Measurements from ENCODE around the gene SLC27A5. TPM values are rescaled to one million over a fixed set of nuclear protein-coding genes. Genes with fewer than 3 reads are reported as not detected.
A peak's percentile ranks its signal among the peaks of the same experiment; 100 is the strongest.

SLC27A5 gene
- total RNA-seq, 1 donor from 2014 or later = 4.7 TPM

GRCh38 chr19:58555920-58556621 lies 44.3 kb upstream of the SLC27A5 start:
- no peak for DNase-seq (ENCODE audit: low spot score)
- peaks cover 34% of the 10 kb centered on the region for H3K4me1 Mint-ChIP-seq (ENCODE audit: unreplicated experiment)
- no peaks in the 10 kb centered on the region for H3K9me3 Mint-ChIP-seq (ENCODE audit: unreplicated experiment)
- TF ChIP-seq CTCF (IDR thresholded peaks at IDR 0.05; ENCODE audit: unreplicated experiment) = no peak
- H3K36me3 Mint-ChIP-seq (ENCODE audit: low read depth, unreplicated experiment) = peaks cover 42% of the 10 kb centered on the region
- peak overlapping the region; percentile 70 for H3K27ac Mint-ChIP-seq (ENCODE audit: unreplicated experiment)
- peaks cover 25% of the 10 kb centered on the region for H3K27me3 Mint-ChIP-seq (ENCODE audit: unreplicated experiment)
- H3K4me3 Mint-ChIP-seq (ENCODE audit: unreplicated experiment) = peak overlapping the region; percentile 98

DNA sequence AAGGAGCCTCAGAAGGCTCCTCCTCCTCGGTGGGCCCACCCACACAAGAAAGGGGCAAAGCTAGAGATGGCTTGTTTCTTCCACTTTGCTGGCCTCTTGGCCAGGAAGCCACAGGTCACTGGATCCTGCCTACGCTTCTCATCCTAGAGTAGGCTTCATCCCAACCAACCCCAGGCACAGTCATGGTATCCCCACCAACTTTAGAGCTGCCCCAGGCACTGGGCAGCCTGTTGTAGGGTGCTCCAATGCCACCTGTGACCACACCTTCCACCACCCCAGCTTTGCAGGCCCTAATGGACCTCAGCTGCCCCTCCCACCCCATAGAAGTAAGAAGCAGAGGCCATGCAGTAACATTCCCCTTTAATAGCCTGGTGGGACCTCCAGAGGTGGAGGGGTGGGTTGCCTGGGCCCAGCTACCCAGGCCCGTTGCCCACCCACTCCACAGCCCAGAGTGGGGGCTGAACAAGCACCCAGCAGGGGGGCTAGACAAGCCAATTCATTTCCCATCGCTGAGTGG lies 43.6 kb upstream of the SLC27A5 start:
- Mint-ChIP-seq H3K4me1 (ENCODE audit: unreplicated experiment) (peaks cover 33% of the 10 kb centered on the region), H3K36me3 (ENCODE audit: low read depth, unreplicated experiment) (peaks cover 44% of the 10 kb centered on the region), H3K4me3 (ENCODE audit: unreplicated experiment) (peak overlapping the region; percentile 92), H3K9me3 (ENCODE audit: unreplicated experiment) (no peaks in the 10 kb centered on the region), H3K27ac (ENCODE audit: unreplicated experiment) (peak overlapping the region; percentile 97), H3K27me3 (ENCODE audit: unreplicated experiment) (peaks cover 25% of the 10 kb centered on the region)
- TF ChIP-seq CTCF (IDR thresholded peaks at IDR 0.05; ENCODE audit: unreplicated experiment) = no peak
- no peak for DNase-seq (ENCODE audit: low spot score)

GRCh38 chr19:58554494-58555368 lies 42.9 kb upstream of the SLC27A5 start, which contains the start of gene CHMP2A:
TSS of gene CHMP2A (minus strand) at chr19:58555105. CDS start at chr19:58554212, 893 bp downstream.
- H3K9me3 Mint-ChIP-seq (ENCODE audit: unreplicated experiment) = no peaks in the 10 kb centered on the region
- peak; percentile 98 for DNase-seq (ENCODE audit: low spot score)
- peaks cover 30% of the 10 kb centered on the region for H3K4me1 Mint-ChIP-seq (ENCODE audit: unreplicated experiment)
- peak within 1 kb of the TSS; percentile 92 for H3K4me3 Mint-ChIP-seq (ENCODE audit: unreplicated experiment)
- TF ChIP-seq CTCF (IDR thresholded peaks at IDR 0.05; ENCODE audit: unreplicated experiment) = no peak
- peak within 1 kb of the TSS; percentile 97 for H3K27ac Mint-ChIP-seq (ENCODE audit: unreplicated experiment)
- H3K27me3 Mint-ChIP-seq (ENCODE audit: unreplicated experiment) = peaks cover 21% of the 10 kb centered on the region
- peaks cover 48% of the 10 kb centered on the region for H3K36me3 Mint-ChIP-seq (ENCODE audit: low read depth, unreplicated experiment)

DNA sequence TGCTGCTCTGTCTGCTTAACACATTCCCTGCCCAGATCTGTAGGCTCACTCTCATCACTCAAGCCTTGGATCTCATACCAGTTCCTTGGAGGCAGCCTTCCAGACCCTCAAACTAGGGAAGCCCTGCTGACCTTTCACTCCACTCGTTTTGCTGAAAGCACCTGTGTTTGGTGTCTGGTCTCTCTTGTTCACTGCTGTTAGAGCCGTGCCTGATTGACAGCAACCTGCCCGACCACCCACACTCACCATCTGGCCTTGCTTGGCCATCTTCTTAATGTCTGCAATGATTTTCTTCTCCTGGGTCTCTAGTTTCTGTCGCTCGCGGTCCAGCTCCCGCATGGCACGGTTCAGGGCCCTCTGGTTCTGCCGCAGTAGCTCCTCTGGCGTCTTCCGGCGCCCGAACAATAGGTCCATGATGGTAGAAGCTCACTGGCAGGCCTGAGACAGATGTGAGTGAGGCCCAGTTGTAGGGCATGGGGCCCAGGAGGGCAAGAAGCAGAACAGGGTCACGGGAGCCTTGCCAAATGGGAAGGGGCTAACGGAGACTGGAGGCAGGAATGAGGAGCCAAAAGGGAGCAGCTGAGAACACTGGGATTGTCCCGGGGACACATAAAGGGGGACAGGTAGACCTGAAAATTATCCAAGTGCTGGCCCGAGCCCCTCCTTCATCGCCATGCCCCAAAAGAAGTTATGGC lies 42.2 kb upstream of the SLC27A5 start:
- Mint-ChIP-seq H3K27me3 (ENCODE audit: unreplicated experiment) (peaks cover 18% of the 10 kb centered on the region), H3K4me3 (ENCODE audit: unreplicated experiment) (peak overlapping the region; percentile 92), H3K4me1 (ENCODE audit: unreplicated experiment) (peaks cover 30% of the 10 kb centered on the region), H3K9me3 (ENCODE audit: unreplicated experiment) (no peaks in the 10 kb centered on the region), H3K27ac (ENCODE audit: unreplicated experiment) (peak overlapping the region; percentile 97), H3K36me3 (ENCODE audit: low read depth, unreplicated experiment) (peaks cover 52% of the 10 kb centered on the region)
- no peak for DNase-seq (ENCODE audit: low spot score)
- TF ChIP-seq CTCF (IDR thresholded peaks at IDR 0.05; ENCODE audit: unreplicated experiment) = no peak

All from endothelial cell (in vitro differentiated cells).